Osteocyte (in vitro differentiated cells): ENCODE data around the gene STIP1. TPM values are rescaled to one million over a fixed set of nuclear protein-coding genes. Genes with fewer than 3 reads are reported as not detected.

Experiments
- DNase-seq: peaks from one replicate; pipeline ENCODE4 v3.0.0; 2021; ENCODE audit warnings: mixed read lengths; ENCODE audit not compliant: unreplicated experiment; ENCODE audit errors: extremely low spot score
- H3K27ac Mint-ChIP-seq: one replicate; pipeline ENCODE4 v1.8.0; 2021; ENCODE audit warnings: mild to moderate bottlenecking, mixed read lengths; ENCODE audit not compliant: unreplicated experiment
- H3K27me3 Mint-ChIP-seq: one replicate; pipeline ENCODE4 v1.8.0; 2021; ENCODE audit warnings: mixed read lengths; ENCODE audit not compliant: unreplicated experiment
- H3K36me3 Mint-ChIP-seq: one replicate; pipeline ENCODE4 v1.8.0; 2021; ENCODE audit warnings: mixed read lengths; ENCODE audit not compliant: unreplicated experiment
- H3K4me1 Mint-ChIP-seq: one replicate; pipeline ENCODE4 v1.8.0; 2021; ENCODE audit warnings: mixed read lengths; ENCODE audit not compliant: unreplicated experiment
- H3K4me3 Mint-ChIP-seq: one replicate; pipeline ENCODE4 v1.8.0; 2021; ENCODE audit warnings: mild to moderate bottlenecking, moderate library complexity, mixed read lengths; ENCODE audit not compliant: unreplicated experiment
- H3K9me3 Mint-ChIP-seq: one replicate; pipeline ENCODE4 v1.8.0; 2021; ENCODE audit warnings: mixed read lengths; ENCODE audit not compliant: unreplicated experiment
- total RNA-seq: library from RNA; stranded (reverse); gene quantifications from 2 replicates; pipeline ENCODE4 v1.2.1, GENCODE V29; 2021
- TF ChIP-seq, protein P1 (sequence below): fragments of 200-600 bp; sonication (generic); IDR thresholded peaks from 2 replicates; pipeline ENCODE4 v1.5.0; 2021; ENCODE audit warnings: antibody characterized with exemption, mild to moderate bottlenecking, moderate library complexity

STIP1 gene
- total RNA-seq, 1 donor from 2014 or later: 109 TPM

DNA sequence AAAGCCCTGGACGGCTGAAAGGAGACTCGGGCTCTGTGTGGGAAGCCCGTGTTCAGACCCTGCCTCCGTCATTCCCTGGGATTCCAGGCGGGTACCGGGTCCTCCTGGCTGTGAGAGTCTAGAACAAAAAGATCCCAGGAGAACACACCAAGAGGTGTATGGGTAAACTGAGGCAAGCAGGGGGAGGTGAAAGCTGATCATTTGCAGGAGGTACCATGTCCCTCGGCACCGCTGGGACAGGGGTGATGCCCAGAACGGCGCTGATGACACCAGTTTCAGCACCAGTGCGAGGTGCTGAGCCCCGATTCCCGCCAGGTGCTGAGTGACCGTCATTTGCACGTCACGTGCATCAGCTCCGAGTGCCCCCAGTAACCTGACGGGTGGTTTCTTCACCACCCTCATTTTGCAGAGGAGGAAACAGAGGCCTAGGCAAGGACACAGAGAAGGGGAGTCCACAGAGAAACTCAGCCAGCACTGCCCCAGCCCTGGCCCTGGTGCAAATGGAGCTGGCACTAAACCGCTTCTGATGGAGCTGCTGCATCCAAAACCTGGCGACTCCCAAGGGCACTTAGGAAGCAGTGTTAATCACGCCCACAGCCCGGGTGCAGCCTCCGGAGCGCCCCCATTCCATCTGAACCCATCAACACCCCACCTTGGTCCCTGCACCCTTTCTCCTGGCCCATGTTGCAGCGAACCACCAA lies 36.9 kb upstream of the STIP1 start:
- H3K9me3 Mint-ChIP-seq: no peaks in the 10 kb centered on the region
- H3K36me3 Mint-ChIP-seq: peaks cover 3% of the 10 kb centered on the region
- H3K27ac Mint-ChIP-seq: no peak overlapping the region
- TF ChIP-seq, protein P1, sequence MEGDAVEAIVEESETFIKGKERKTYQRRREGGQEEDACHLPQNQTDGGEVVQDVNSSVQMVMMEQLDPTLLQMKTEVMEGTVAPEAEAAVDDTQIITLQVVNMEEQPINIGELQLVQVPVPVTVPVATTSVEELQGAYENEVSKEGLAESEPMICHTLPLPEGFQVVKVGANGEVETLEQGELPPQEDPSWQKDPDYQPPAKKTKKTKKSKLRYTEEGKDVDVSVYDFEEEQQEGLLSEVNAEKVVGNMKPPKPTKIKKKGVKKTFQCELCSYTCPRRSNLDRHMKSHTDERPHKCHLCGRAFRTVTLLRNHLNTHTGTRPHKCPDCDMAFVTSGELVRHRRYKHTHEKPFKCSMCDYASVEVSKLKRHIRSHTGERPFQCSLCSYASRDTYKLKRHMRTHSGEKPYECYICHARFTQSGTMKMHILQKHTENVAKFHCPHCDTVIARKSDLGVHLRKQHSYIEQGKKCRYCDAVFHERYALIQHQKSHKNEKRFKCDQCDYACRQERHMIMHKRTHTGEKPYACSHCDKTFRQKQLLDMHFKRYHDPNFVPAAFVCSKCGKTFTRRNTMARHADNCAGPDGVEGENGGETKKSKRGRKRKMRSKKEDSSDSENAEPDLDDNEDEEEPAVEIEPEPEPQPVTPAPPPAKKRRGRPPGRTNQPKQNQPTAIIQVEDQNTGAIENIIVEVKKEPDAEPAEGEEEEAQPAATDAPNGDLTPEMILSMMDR: no peak
- H3K4me1 Mint-ChIP-seq: peaks cover 9% of the 10 kb centered on the region
- no peak overlapping the region for H3K4me3 Mint-ChIP-seq
- peaks cover under 1% of the 10 kb centered on the region for H3K27me3 Mint-ChIP-seq
- no peak for DNase-seq

DNA sequence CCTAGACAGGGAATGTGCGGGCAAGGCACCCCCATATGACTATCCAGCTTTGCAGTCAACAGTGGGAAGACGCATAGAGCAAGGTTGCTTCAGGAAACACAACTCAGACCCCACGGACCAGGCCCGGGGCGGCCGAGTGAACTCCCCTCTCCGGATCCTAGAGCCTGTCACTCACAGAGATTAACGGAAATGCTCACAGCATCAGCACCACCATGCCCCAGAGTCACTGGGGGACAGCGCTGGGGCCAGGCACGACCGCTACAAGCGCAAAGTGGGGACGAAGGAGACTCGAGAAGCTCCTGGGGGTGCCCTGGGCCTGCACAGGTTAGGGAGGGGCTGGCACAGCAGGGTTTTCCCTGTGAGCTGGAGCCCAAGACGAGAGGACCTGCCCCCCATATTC lies 35.9 kb upstream of the STIP1 start:
- TF ChIP-seq, protein P1: no peak
- no peak overlapping the region for H3K27ac Mint-ChIP-seq
- H3K9me3 Mint-ChIP-seq: no peaks in the 10 kb centered on the region
- H3K4me3 Mint-ChIP-seq: no peak overlapping the region
- no peak for DNase-seq
- H3K27me3 Mint-ChIP-seq: peaks cover 2% of the 10 kb centered on the region
- H3K36me3 Mint-ChIP-seq: peaks cover 3% of the 10 kb centered on the region
- H3K4me1 Mint-ChIP-seq: peaks cover 14% of the 10 kb centered on the region

DNA sequence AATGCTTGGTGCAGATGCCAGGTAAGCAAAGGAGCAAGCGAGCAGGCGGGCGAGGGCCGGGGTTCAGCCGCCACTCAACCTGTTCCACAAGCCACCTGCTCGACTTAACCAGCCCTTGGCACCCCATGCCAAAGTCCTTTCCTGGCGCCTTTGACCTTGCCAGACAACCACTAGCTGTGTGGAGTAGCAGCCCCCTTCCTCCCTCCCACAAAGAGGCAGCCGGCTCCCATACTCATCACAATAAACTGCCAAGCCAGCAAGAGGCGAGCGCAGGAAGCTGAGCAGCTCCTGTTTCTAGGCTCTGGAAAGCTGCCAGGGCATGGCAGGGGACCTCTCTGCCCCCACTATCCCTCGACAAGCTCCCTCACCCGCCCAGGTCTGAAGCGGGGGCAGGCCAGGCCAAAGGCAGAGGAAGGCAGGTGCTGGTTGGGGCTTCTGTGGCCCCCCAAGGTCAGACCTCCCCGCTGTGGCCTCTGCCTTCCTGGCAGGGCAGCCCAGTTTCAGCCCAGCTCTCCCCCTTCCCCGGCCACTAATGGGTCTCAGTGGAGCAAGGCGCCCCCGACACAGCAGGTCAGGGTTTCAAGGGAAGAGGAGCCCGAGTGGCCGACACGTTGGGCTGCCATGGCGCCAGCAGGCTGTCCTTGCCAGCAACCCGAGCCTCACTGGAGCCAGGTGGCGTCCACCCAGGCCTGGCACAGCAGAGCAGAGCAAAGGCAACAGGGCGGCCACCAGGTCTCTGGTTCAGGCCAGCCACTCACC lies 35.3 kb upstream of the STIP1 start:
- Mint-ChIP-seq H3K4me1 (peaks cover 14% of the 10 kb centered on the region), H3K4me3 (no peak overlapping the region), H3K9me3 (no peaks in the 10 kb centered on the region), H3K27ac (no peak overlapping the region), H3K27me3 (peaks cover 2% of the 10 kb centered on the region), H3K36me3 (peaks cover 3% of the 10 kb centered on the region)
- DNase-seq: no peak
- TF ChIP-seq, protein P1: no peak

DNA sequence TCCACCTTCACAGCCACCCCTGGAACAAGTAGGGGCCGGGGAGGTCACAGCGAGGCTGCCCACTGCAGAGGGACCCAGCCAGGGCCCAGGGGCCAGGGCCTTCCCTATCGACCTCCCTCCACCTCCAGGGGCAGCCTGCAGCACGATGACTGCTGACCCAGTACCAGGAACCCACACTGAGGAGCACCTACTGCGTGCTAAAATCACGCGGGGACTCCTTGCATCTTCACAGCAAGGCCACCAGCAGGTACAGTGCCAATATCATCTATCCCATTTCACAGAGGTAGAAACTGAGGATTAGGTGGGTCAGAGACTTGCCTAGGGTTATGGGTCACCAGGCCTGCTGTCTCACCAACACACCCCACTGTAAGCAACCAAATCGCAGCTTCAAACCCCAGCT lies 34.6 kb upstream of the STIP1 start:
- TF ChIP-seq, protein P1: no peak
- H3K27me3 Mint-ChIP-seq: peaks cover 2% of the 10 kb centered on the region
- H3K9me3 Mint-ChIP-seq: no peaks in the 10 kb centered on the region
- H3K27ac Mint-ChIP-seq: no peak overlapping the region
- no peak for DNase-seq
- no peak overlapping the region for H3K4me3 Mint-ChIP-seq
- H3K4me1 Mint-ChIP-seq: peaks cover 14% of the 10 kb centered on the region
- H3K36me3 Mint-ChIP-seq: peaks cover 3% of the 10 kb centered on the region
